Peyer's patch (tissue), 4 donors: Measurements from ENCODE around the gene PLA2G6. TPM values are rescaled to one million over a fixed set of nuclear protein-coding genes. Genes with fewer than 3 reads are reported as not detected.

Experiments
- DNase-seq, 3 donors: peaks; one replicate each; pipeline ENCODE4 v3.0.0-alpha.2; 2017 to 2019
- H3K27ac ChIP-seq, 4 donors: fragments of 200-600 bp; sonication (generic); one replicate each; pipeline ENCODE4 v1.5.1; 2016 to 2019
- H3K27me3 ChIP-seq, 2 donors: fragments of 200-600 bp; sonication (generic); one replicate each; pipeline ENCODE4 v1.5.1; 2019
- H3K36me3 ChIP-seq, 3 donors: fragments of 200-600 bp; sonication (generic); one replicate each; pipeline ENCODE4 v1.5.1; 2016 to 2019
- H3K4me1 ChIP-seq, 4 donors: fragments of 200-600 bp; sonication (generic); one replicate each; pipeline ENCODE4 v1.5.1; 2016 to 2019
- H3K4me3 ChIP-seq, 4 donors: fragments of 200-600 bp; sonication (generic); 1 replicate in 3 of 4; 2 replicates in 1 of 4; pipeline ENCODE4 v1.5.1; 2016 to 2019; ENCODE audit warnings: mild to moderate bottlenecking in 1 of 4
- H3K9me3 ChIP-seq, 4 donors: fragments of 200-600 bp; sonication (generic); one replicate each; pipeline ENCODE4 v1.5.1; 2016 to 2019; ENCODE audit warnings: mild to moderate bottlenecking in 1 of 4
- CTCF ChIP-seq, 6 experiments: fragments of 450-650 bp in 4 of 6; fragments of 200-600 bp in 2 of 6; sonication (generic) in 1 of 6; IDR thresholded peaks; one replicate each; pipeline ENCODE4 v1.5.1; 2017 to 2019; ENCODE audit warnings: antibody characterized with exemption in 6 of 6, mild to moderate bottlenecking in 3 of 6, moderate library complexity in 1 of 6
- POLR2A ChIP-seq, 2 donors: fragments of 450-650 bp; IDR thresholded peaks; one replicate each; pipeline ENCODE4 v1.5.1; 2017; ENCODE audit warnings: antibody characterized with exemption in 2 of 2, mild to moderate bottlenecking in 2 of 2, moderate library complexity in 2 of 2
- total RNA-seq, 4 donors: library from RNA; depleted of rRNA; stranded (reverse); fragments of >200 nt; gene quantifications; one replicate each; pipeline ENCODE4 v1.1.0, GENCODE V29; 2016

PLA2G6 gene
- total RNA-seq, 4 donors from 2014 or later: 19.3 to 102 (median 60.6) TPM

GRCh38 chr22:38078046-38078840 is 103.4 kb downstream of the PLA2G6 start:
- no peaks in the 10 kb centered on the region for H3K9me3 ChIP-seq
- H3K36me3 ChIP-seq: peaks cover 0 to 23% (median 0%) of the 10 kb centered on the region in 3 donors
- no peak for TF ChIP-seq CTCF (IDR thresholded peaks at IDR 0.05)
- TF ChIP-seq POLR2A (IDR thresholded peaks at IDR 0.05): no peak
- no peak overlapping the region for H3K27ac ChIP-seq
- H3K4me1 ChIP-seq: peaks cover 0 to 25% (median 10%) of the 10 kb centered on the region in 4 donors
- DNase-seq: no peak
- no peak overlapping the region for H3K4me3 ChIP-seq
- peaks cover 0 to 14% of the 10 kb centered on the region in 2 donors for H3K27me3 ChIP-seq

- Histone ChIP-seq H3K27me3 (peaks cover 0 to 12% of the 10 kb centered on the region in 2 donors), H3K27ac (no peak overlapping the region), H3K36me3 (peaks cover 0 to 29% (median 0%) of the 10 kb centered on the region in 3 donors), H3K9me3 (no peaks in the 10 kb centered on the region), H3K4me3 (no peak overlapping the region), H3K4me1 (peaks cover 0 to 20% (median 10%) of the 10 kb centered on the region in 4 donors)
- no peak for DNase-seq
- TF ChIP-seq CTCF (IDR thresholded peaks at IDR 0.05) (no peak), POLR2A (IDR thresholded peaks at IDR 0.05) (no peak)
Measured at GRCh38 chr22:38077595-38077994, 104.0 kb downstream of the PLA2G6 start.

GRCh38 chr22:38077096-38077495 is 104.5 kb downstream of the PLA2G6 start:
- no peak for DNase-seq
- Histone ChIP-seq H3K9me3 (no peaks in the 10 kb centered on the region), H3K27ac (no peak overlapping the region), H3K36me3 (peaks cover 0 to 34% (median 0%) of the 10 kb centered on the region in 3 donors), H3K4me3 (no peak overlapping the region), H3K4me1 (peaks cover 0 to 15% (median 8%) of the 10 kb centered on the region in 4 donors), H3K27me3 (peaks cover 0 to 8% of the 10 kb centered on the region in 2 donors)
- TF ChIP-seq CTCF (IDR thresholded peaks at IDR 0.05): no peak
- no peak for TF ChIP-seq POLR2A (IDR thresholded peaks at IDR 0.05)

- Histone ChIP-seq H3K4me3 (no peak overlapping the region), H3K36me3 (peaks cover 0 to 45% (median 0%) of the 10 kb centered on the region in 3 donors), H3K27me3 (no peaks in the 10 kb centered on the region), H3K4me1 (peaks cover 0 to 4% (median 1%) of the 10 kb centered on the region in 4 donors), H3K27ac (no peak overlapping the region), H3K9me3 (no peaks in the 10 kb centered on the region)
- TF ChIP-seq CTCF (IDR thresholded peaks at IDR 0.05) (no peak), POLR2A (IDR thresholded peaks at IDR 0.05) (no peak)
- DNase-seq: no peak
Measured at GRCh38 chr22:38075961-38076360, 105.7 kb downstream of the PLA2G6 start.

- Histone ChIP-seq H3K9me3 (no peaks in the 10 kb centered on the region), H3K4me3 (no peak overlapping the region), H3K27ac (no peak overlapping the region), H3K4me1 (no peaks in the 10 kb centered on the region), H3K36me3 (peaks cover 0 to 51% (median 0%) of the 10 kb centered on the region in 3 donors), H3K27me3 (no peaks in the 10 kb centered on the region)
- no peak for DNase-seq
- TF ChIP-seq POLR2A (IDR thresholded peaks at IDR 0.05) (no peak), CTCF (IDR thresholded peaks at IDR 0.05) (no peak)
Measured at GRCh38 chr22:38075105-38075825, 106.4 kb downstream of the PLA2G6 start.
